HG03175 (cell line): ENCODE results near the gene MAP3K13.
A peak's percentile ranks its signal among the peaks of the same experiment; 100 is the strongest.
"Not testable (repeated sequence)": the region's sequence is repeated elsewhere in the genome, so short reads cannot be mapped to it uniquely, and the experiment has no call there.

Experiments
- ATAC-seq: cut with Tn5 transposase; IDR thresholded peaks from one replicate; pipeline ENCODE4 v1.9.1; 2021; ENCODE audit warnings: mild to moderate bottlenecking, moderate library complexity; ENCODE audit not compliant: unreplicated experiment

MAP3K13 gene

GRCh38 chr3:185442031-185442430 lies 79.1 kb downstream of the MAP3K13 start:
- ATAC-seq, result no peak

DNA sequence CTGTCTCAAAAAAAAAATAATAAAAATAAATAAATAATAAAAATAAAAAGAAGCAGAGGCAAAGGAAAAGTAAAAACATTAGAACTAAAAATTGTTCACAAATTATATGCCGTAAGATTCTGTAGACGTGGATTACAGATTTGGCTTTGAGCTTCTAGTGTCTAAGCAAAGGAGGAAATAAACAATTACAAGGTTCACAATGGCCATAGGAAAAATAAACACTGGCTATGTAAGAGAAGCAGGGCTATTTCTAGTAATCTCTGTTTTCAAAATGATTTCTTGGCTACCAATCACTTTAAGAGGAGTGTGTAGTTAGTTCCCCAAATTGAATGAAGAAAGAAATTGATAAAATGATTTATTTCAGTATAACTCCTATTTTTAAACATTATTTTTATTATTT lies 81.4 kb downstream of the MAP3K13 start:
- ATAC-seq, result no peak

DNA sequence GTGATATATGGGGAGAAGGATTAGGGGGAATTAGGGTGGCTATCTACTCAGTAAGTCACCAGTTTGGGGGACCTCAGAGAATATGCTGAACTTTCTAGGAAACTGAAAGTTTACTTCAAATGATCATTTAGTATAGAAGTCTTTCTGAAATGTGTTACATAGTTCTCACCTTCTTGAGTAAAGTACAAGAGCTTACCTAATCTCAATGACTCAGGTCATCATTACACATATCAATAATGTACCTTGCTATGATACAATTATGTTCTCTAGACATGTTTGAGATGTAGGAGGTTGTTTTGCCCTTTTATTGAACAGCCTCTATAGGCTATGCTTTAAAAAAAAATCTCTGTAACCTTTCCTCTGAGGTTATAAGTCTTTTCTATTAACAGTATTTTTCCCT lies 85.2 kb downstream of the MAP3K13 start:
- no peak for ATAC-seq

GRCh38 chr3:185451432-185451831 lies 88.5 kb downstream of the MAP3K13 start:
- not testable (repeated sequence) for ATAC-seq

DNA sequence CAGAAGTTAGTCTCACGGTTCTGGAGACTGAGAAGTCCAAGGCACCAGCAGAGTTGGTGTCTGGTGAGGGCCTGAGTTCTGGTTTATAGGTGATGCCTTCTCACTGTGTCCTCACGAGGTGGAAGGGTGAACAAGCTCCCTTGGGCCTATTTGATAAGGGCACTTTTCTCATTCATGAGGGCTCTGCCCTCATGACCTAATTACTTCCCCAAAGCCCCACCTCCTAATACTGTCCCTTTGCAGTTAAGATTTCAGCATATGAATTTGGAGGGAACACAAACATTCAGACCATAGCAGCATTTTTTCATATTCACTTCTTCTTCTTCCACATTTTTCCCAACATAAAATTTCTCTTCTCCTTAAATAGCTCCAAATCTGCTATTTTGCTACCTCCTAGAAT lies 94.4 kb downstream of the MAP3K13 start:
- ATAC-seq, result no peak

GRCh38 chr3:185460309-185460708 lies 97.4 kb downstream of the MAP3K13 start:
- ATAC-seq, result no peak

GRCh38 chr3:185460719-185461350 lies 97.9 kb downstream of the MAP3K13 start:
- ATAC-seq, result no peak

- ATAC-seq, result no peak
These were observed 102.5 kb downstream of the MAP3K13 start for GRCh38 chr3:185465471-185465870.

- not testable (repeated sequence) for ATAC-seq
These were observed 103.2 kb downstream of the MAP3K13 start for GRCh38 chr3:185466123-185466522.

GRCh38 chr3:185469542-185469941 lies 106.6 kb downstream of the MAP3K13 start:
- ATAC-seq, result no peak

DNA sequence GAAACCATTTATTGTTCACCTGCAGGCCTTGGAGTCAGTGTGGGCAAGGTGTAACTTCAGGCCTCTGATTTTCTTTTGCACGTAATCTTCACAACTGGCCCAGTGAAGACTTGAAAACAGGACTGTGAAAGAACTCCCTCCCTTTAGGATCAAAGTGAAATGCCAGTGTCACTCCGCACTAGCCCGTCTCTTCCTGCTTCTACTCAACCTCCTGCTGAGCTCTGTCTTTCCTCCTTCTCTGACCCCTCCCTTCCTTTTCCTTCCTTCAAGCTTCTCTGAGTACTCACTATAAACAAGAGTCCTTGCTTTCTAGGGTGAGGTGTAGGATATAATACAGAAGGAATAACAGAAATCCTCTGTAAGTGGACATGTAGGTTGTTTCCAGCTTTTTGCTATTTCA lies 107.4 kb downstream of the MAP3K13 start:
- no peak for ATAC-seq

DNA sequence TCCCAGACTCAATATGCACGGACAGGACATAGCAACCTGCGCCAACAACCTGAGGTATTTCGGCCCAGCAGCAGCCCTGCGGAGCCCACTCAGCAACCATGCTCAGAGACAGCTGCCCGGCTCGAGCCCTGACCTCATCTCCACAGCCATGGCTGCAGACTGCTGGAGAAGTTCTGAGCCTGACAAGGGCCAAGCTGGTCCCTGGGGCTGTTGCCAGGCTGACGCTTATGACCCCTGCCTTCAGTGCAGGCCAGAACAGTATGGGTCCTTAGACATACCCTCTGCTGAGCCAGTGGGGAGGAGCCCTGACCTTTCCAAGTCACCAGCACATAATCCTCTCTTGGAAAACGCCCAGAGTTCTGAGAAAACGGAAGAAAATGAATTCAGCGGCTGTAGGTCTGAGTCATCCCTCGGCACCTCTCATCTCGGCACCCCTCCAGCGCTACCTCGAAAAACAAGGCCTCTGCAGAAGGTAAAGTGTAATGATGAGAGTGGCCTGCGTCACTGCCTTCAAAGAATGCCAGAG lies 110.4 kb downstream of the MAP3K13 start:
- no peak for ATAC-seq

- ATAC-seq, result not testable (repeated sequence)
These were observed 112.0 kb downstream of the MAP3K13 start for GRCh38 chr3:185474922-185475321.

- ATAC-seq, result no peak
These were observed 114.4 kb downstream of the MAP3K13 start for GRCh38 chr3:185477316-185477715.

GRCh38 chr3:185479373-185479945 lies 116.5 kb downstream of the MAP3K13 start:
- no peak for ATAC-seq

- ATAC-seq, result no peak
These were observed 121.4 kb downstream of the MAP3K13 start for GRCh38 chr3:185484296-185484695.

GRCh38 chr3:185486394-185486793 lies 123.5 kb downstream of the MAP3K13 start:
- ATAC-seq, result no peak

DNA sequence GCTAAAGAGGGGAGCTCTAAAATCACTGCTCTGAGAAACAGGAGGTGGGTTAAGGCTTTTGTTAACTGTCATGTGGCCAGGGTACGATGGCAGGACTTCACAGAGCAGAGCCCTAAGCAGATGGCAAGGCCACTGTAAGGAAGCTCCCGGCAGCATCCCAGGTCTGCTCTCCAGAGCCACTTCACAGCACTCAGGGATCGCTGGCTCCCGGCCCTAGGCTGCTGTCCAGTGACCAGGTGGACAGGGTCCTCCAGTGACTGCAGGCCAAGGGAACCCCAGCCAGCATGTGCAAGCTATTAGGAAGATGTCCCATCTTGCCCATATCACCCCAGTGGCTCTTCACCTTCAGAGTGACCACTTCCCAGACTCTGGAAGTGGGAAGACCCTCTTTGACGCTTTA lies 125.5 kb downstream of the MAP3K13 start:
- no peak for ATAC-seq

GRCh38 chr3:185489462-185489861 lies 126.5 kb downstream of the MAP3K13 start:
- ATAC-seq, result no peak

GRCh38 chr3:185490241-185490640 lies 127.3 kb downstream of the MAP3K13 start:
- ATAC-seq, result no peak

GRCh38 chr3:185498503-185499396 lies 135.8 kb downstream of the MAP3K13 start, which contains the start of gene TMEM41A:
TSS of gene TMEM41A (minus strand) at chr3:185499035. CDS start at chr3:185498961, 74 bp downstream.
- peak; percentile 96 for ATAC-seq
